HG02852 (cell line): Measurements from ENCODE around the gene MAGEB4.

Experiments
- ATAC-seq: cut with Tn5 transposase; IDR thresholded peaks from one replicate; pipeline ENCODE4 v1.9.1; 2021; ENCODE audit warnings: mild to moderate bottlenecking, moderate library complexity; ENCODE audit not compliant: unreplicated experiment

MAGEB4 gene

DNA sequence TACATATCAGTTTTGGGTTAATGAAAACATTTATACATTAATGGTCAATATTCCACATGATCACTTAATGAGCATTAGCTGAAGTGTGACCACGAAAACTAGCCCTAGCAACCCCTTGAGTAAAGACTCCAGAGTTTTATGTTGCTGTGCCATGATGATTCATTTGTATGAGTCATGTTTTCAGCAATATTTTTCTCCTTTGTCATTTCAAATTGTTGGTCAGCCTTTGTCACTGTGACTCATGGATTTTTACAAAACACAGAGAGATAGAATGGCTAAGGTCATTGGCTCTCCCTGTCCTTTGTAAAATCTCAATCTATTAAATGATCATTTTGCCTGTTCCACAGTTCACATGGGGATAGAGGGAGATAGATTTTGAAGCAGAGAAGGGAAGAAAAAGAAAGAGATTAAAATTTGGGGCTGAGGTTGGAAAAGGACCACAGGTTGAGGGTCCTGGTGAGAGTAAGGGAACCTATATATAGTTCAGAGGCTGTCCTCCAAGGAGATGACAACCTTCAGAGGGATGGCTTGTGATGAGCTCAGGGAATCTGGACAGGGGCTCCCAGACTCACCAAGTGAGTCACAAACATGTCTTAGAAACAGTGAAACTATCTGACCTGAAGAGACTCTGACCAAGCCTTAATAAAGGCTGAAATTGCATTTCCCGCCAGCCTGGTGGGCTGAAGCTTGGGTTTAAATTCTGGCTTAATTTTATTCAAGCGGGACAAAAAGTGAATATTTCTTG lies 41.8 kb downstream of the MAGEB4 start:
- no peak for ATAC-seq
